Activated CD4-positive, CD25-positive, alpha-beta regulatory T cell (primary cell): ENCODE results near the gene KCNIP1.

Experiments
- DNase-seq, 4 experiments: peaks; one replicate each; lab custom pipeline; 2025; lab: John Stamatoyannopoulos, UW

KCNIP1 gene

DNA sequence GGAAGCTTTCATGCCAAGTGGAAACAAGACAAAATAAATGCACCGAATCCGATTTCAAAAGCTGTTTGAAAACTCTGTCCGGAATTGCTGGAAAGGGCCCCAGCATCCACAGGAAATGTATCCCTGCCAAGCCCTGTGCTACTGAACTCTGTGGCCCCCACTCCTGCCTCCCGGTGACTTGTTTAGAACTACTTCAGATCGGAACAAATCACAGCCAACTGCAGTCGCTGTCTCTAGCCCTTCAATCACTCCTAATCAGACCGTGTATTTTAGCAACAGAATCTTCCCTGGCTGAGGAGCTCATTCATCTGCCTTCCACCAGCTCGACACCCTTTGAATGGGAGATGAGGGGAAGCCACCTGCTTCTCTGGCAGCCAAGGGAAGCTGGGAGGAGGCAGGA is 94.1 kb downstream of the KCNIP1 start:
- no peak for DNase-seq

- DNase-seq: no peak
Observed at GRCh38 chr5:170599756-170600155, 95.9 kb downstream of the KCNIP1 start.

DNA sequence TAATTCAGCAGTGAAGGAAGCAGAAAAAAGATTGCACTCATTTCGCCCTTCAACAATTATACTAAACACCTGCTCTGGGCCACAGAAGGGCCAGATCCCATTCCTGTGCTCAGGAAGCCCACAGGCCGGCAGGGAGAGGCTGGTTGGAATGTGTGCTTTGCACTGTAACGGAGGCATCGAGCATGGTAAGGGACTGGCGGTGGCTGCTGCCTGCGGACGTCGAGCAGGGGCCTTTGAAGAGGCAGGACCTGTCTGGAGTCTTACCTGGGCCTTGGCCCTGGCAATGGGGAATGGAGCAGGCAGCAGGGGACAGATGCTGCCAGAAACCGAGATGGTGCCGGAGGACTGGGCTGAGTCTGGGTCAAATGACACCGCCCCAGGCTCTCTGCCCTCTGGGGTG is 97.8 kb downstream of the KCNIP1 start:
- DNase-seq: no peak

DNA sequence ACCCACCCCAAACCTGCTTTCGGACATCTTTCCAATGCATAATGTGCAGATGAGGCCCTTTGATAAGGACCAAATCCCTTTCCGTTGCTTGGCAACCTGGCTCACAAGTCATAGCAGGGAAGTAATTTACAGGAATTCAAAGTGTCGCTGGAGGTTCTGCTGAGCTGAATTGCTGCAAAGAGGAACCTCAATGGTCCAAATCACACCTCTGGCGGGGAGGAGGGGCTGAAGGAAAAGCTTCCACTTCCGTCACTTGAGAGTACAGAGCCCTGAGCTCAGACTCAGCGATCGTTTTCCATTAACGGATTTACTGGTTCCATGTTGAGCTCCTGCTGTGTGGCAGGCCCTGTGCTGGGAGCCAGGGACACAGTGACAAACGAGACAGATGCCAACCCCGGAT is 99.3 kb downstream of the KCNIP1 start:
- no peak for DNase-seq

- no peak for DNase-seq
Observed at GRCh38 chr5:170603578-170604565, 100.1 kb downstream of the KCNIP1 start.

DNA sequence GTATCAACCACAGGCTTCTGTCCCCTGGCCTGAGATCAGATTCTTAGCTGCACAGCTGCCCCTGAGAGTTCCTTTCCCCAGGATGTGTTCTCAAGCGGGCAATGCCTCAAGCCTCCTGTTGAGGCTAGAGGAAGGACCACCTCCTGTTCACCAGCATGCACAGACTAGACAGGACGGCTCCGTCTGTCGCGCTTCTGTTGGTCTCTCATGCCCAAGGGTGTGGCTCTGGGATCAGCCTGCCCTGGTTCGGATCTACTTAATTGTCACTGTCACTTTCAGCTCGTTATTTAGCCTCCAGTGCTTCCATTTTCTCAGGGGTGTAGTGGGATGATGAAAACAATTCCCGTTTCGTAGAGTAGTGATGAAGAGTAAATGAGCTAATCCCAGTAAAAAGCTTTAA is 103.1 kb downstream of the KCNIP1 start:
- no peak for DNase-seq

DNA sequence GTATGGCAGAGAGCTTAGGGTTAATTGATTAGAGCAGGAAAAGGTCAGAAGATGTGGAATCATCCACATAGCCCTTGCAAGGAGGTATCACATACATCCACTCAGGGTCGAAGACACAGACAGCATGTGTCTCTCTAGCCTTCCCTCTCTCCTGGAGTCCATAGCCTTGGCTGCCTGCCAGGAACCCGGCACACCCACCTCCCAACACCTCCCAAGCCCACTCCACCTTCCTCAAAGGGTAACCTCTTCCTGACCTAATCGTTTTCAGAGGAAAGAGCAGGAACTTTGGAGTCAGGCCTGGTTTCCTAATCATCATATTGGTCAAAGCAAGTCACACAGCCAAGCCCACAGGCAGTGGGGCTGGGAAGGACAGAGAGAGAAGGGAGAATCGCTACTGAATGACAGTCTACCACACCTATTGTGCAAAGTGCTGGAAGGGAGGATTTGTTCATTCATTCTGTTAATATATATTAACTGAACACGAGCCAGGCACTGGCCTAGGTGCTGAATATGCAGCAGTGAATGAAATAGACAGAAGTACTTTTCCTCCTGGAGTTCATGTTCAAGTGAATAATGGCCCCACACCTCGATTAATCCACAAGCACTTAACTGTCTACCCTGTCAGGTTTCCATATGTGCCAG is 107.8 kb downstream of the KCNIP1 start:
- DNase-seq: no peak

DNA sequence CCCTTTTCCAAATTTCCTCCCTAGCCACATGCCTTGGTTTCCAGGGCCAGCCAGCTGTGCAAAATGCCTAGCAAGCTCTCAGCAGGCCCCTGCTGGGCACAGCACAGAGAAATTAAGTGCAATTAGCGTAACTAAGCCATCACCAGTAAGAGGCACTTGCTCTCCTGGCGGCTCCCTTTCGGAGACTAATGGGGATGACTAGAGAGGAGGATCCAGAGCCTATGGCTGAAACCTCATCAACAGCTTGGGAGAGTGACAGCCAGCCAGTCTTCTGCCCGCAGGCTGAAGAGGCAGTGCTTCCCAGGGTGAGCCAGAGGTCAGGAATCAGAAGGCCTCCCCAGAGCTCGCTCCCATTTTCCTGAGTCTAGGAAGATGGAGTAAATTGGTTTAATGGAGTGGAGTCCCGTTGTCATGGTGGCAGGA is 108.4 kb downstream of the KCNIP1 start:
- DNase-seq: no peak

- DNase-seq: no peak
Observed at GRCh38 chr5:170614065-170614490, 110.3 kb downstream of the KCNIP1 start.

DNA sequence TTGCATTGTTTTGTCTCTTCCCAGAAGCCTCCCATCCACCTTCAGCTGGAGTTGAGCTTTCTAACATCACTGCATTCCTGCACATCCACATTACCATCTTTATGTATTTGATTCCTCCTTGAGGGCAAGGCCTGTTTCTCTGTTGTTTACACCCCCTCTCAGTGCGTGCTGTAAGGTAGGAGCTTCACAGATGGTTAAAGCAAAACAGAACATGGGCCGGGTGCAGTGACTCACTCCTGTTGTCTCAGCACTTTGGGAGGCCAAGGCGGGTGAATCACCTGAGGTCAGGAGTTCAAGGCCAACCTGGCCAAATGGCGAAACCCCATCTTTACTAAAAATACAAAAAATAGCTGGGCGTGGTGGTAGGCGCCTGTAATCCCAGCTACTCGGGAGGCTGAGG is 110.9 kb downstream of the KCNIP1 start:
- DNase-seq: no peak

- no peak for DNase-seq
Observed at GRCh38 chr5:170617533-170618490, 114.0 kb downstream of the KCNIP1 start.

- no peak for DNase-seq
Observed at GRCh38 chr5:170619869-170620268, 116.0 kb downstream of the KCNIP1 start.

DNA sequence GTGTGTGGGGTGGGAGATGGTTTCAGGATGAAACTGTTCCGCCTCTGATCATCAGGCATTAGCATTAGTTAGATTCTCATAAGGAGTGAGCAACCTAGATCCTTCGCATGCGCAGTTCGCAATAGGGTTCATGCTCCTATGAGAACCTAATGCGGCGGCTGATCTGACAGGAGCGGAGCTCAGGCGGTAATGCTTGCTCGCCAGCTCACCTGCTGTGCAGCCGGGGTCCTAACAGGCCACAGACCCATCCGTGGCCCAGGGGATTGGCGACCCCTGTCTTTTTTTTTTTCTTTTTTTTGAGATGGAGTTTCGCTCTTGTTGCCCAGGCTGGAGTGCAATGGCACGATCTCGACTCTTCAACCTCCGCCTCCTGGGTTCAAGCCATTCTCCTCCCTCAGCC is 119.1 kb downstream of the KCNIP1 start:
- DNase-seq: no peak

DNA sequence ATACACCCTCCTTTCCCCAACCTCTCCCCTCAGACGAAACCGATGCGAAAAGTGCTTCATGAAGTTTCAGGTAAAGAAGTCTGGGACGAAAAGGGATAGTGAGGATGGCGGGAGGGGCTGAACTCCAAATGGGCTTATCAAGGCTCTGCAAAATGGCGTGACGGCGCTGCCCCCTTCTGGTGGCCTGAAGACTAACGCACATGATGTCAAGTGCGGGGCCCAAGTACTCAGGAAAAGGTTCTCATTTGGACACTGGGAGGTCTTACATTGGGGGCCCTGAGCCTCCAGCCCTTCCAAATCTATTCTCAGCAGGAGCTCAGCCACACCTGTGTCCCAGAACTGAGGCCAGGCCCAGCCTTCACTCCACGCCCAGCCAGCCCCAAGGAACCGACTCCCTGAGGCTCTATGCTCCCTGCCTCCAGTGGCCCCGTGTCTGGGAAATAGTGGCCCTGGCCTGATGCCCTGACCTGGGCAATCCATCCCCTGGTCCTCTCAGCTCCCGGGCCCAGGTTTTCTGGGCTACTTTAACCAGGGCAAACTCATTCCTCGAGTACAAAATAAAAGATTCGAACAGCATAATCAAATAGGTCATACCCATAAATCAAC is 119.9 kb downstream of the KCNIP1 start:
- no peak for DNase-seq

DNA sequence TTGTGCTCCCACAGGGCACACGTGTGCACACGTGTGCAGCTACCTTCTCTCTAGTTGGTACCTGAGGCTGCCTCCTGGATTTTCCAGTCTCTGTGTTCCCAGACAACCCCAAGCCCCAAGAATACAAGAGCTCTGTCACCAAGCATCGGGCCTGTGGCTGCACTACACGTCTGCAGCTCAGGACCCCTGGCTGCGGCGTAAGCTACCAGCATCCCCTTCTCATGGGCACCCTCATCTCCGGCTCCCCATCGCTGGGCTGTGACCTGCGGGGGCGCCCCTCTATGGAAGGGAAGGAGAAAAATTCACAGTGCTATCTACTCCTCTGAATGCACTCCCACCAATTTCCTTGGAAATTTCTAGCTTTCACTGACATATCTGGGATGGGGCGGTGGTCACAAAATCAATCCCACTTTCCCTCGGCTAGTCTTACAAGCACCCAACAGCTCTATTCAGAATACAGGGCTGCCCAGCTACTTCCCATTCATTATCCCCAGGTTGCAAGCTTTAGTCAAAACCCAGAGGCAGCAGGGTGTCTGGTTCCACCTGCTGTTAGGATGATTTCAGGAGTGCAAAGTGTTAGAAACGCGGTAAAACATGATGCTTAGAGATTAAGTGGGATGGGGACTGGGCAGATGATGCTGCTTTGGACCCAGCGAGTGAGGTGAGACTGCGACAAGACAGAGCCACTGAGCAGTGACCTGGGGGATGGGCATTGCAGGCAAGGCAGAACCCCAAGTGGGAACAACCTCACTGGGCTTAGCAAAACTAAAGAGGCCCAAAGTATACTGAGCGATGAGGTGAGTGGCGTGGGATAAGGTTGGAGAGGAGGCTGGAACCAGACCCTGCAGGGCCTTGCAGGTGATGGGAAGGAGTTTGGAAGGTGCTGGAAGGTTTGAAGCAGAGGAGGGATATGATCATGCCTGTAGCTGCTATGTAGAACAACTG is 121.7 kb downstream of the KCNIP1 start:
- no peak for DNase-seq

DNA sequence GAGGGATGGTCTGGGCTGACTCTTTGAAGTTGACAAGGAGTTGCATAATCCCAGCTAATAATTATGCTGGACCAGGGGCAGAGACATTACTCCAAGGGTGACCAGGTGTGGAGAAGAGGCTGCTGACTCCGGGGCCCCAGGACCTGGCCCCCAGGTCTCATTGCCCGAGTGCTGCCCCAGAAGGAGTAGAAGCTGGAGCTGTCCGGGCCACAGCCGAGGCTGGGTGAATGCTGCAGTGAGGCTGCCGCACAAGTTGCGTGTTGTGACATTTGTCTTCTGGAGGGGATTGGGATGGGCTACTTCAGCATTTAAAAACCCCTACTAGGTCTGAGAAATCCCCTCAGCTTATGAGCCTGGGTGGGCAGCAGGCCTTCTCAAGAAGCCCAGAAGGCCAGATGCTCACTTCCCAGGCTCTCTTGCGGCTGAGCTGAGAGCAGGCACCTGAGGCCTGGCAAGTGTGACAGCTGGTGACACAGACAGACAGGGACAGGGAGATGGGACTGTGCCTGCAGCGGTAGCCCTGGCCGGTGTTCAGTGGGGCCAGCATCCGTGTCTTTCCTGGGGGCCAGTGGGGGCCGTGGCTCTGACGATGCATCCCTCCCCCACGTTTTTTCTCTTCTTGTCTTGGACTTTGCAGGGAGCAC is 122.8 kb downstream of the KCNIP1 start:
- no peak for DNase-seq

DNA sequence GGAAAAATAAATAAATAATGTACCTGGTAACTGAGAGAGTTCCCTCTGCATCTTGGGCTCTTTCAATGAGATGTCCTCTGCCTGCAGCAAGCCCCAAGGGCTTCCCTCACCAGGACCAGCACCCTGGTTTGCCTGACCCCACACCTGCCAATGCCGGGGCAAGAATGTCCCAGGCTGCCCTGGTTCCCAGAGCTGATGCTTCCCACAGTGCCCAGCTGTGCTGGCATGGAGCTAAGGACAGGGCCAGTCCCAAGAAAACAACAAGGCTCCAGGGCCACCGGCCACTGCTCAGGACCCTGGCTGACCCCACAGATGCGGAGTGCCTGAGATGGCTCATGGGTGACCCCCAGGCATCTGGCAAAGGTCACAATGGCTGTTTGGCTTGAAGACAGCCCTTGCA is 123.5 kb downstream of the KCNIP1 start:
- no peak for DNase-seq

GRCh38 chr5:170628028-170628427 is 124.2 kb downstream of the KCNIP1 start:
- DNase-seq: no peak

DNA sequence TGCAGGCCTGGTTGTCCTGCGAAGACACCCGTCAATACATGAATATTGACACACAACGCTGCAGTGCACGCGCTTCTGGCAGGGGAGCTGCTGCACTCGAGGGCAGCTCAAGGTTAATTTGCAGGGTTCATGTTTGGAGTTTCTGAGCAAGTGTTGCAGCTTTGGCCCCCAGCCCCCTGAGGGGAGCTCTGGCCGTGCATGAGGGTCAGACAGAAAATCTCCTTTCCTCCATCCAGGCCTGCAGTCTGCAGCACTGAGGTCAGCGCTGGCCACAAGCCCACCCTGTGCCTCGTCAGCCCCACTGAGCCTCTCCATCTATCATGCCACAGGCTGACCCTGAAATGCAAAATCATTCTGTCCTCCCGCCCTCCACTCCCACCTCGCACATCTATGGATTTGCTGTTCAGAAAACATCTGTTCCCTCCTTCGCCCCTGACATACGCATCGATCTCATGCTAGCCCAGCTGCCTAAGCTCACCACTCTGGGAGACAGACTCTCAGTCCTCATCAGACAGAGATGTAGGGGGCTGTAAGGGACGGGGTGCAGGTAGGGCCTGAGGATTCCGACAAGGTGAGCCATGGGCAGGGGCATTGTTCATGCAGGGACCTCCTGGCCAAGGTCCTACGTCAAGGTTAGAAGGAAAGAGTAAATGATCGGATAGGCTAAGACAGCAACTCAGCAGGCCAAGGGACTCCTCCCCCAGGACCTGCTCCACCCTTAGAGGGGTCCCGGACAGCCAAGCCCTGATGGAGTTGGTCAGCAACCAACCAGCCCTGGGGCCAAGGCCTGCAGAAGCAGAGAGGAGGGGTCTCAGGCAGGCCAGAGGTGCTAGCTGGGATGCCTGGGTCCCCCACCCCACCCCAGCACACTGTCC is 125.1 kb downstream of the KCNIP1 start:
- no peak for DNase-seq
